Measurements from ENCODE around the gene HCRTR1. TPM values are rescaled to one million over a fixed set of nuclear protein-coding genes. Genes with fewer than 3 reads are reported as not detected.

Gene HCRTR1
- total RNA-seq, 1 donor = not detected

DNA sequence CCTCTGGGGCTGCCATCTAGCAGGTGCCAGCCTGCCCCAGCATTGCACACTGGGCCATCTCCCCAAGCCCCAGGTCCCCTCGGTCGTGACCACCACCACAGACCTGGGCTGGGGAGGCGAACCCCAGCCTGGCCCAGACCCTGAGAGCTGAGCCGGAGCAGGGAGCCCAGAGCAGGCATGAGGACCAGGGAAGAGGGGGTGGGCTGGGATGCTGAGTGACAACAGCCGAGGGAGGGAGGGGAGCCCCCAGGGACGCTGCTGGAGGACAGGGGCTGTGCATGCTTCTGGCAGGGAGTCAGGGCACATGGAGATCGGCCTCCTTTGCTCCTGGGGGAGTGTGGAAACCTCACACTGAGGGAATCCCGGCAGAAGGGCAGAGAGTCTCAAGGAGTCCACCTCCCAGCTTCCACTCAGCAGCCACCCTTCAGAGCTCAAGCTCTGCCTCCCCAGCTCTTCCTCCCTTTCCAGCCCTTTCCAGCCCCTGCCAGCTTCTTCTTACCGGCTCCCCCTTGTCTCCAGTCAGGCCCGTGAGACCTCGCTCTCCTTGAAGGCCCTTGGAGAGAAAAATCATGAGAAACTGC is 50.9 kb downstream of the HCRTR1 start:
- Histone ChIP-seq H3K4me1 (ENCODE audit: insufficient read depth, low read length) (peaks cover 8% of the 10 kb centered on the region), H3K9me3 (ENCODE audit: low read depth, low read length) (no peaks in the 10 kb centered on the region), H3K4me3 (ENCODE audit: low read length) (no peak overlapping the region), H3K27me3 (ENCODE audit: insufficient read depth, low read length) (peaks cover 3% of the 10 kb centered on the region)

DNA sequence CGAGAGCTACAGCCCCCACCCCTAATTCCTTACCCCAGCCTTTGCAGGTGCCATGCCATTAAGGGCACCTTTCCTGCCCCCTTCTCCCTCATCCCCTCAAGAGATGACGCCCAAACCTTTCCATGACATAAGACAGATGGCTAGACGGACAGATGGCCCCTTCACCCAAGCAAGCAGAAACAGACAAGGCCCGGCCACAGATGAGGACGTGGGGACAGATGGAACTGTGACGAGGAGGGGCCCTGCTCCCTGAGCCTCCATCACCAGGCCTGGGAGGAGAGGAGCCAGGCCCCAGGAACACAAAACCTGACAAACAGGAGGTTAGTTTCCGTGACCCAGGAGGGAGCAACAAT is 51.9 kb downstream of the HCRTR1 start:
- Histone ChIP-seq H3K4me3 (ENCODE audit: low read length) (no peak overlapping the region), H3K27me3 (ENCODE audit: insufficient read depth, low read length) (peaks cover 3% of the 10 kb centered on the region), H3K9me3 (ENCODE audit: low read depth, low read length) (no peaks in the 10 kb centered on the region), H3K4me1 (ENCODE audit: insufficient read depth, low read length) (peaks cover 8% of the 10 kb centered on the region)

DNA sequence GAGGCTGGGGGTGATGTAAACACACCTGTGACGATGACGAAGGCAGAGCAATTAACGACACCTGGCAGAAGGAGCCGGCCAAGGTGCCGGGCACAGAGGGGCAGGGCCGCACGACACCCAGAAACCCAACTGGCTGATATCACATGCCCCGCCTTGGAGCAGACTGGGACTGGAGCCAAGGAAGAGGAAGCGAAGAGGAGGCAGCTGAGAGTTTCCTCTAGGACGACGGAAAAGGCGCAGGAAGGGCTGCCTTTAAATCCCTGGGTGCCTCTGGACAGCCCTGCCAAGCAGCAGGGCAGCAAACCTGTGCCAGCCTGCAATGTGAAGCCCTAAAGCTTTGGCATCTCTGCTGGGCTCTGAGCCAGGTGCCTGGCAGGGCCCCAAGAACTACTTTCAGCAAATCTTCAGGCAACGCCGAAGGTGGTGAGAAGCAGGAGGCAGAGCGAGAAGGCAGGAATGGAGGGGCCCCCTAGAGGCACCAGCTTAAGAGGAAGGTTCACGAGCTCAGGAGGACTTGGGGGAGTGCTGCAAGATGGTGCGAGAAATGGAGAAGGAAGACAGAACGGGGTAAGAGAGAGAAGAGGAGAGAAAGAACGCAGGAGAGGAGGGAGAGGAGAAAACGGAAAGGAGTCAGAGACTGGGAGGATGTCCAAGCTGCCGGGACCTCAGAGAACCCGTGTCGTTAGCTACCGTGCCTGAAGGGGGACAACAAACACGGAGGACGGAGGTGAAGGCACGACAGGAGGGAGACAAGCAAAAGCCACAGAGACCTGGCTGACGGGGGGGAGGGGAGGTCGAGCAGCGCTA is 52.5 kb downstream of the HCRTR1 start:
- Histone ChIP-seq H3K27me3 (ENCODE audit: insufficient read depth, low read length) (peaks cover 3% of the 10 kb centered on the region), H3K4me1 (ENCODE audit: insufficient read depth, low read length) (peaks cover 8% of the 10 kb centered on the region), H3K4me3 (ENCODE audit: low read length) (no peak overlapping the region), H3K9me3 (ENCODE audit: low read depth, low read length) (no peaks in the 10 kb centered on the region)

DNA sequence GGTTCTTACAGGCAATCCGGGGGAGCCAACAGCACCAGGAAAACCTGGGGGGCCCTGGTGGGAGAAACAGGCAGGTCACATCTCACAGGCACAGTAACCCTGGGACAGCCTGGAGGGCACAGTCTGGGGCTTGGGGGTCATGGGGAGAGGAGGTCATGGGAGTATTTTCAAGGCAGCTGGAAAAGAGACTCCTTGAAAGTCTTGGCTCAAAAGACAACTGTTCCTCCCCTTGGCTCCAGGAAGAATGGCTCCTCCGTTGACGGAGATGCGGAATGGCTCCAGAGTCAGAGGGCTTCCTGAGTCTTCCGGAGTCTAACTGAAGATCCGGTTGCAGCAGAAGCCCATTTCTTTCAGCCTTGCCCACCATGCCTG is 53.1 kb downstream of the HCRTR1 start:
- peaks cover 3% of the 10 kb centered on the region for H3K27me3 ChIP-seq (ENCODE audit: insufficient read depth, low read length)
- peaks cover 8% of the 10 kb centered on the region for H3K4me1 ChIP-seq (ENCODE audit: insufficient read depth, low read length)
- H3K4me3 ChIP-seq (ENCODE audit: low read length) = no peak overlapping the region
- no peaks in the 10 kb centered on the region for H3K9me3 ChIP-seq (ENCODE audit: low read depth, low read length)

DNA sequence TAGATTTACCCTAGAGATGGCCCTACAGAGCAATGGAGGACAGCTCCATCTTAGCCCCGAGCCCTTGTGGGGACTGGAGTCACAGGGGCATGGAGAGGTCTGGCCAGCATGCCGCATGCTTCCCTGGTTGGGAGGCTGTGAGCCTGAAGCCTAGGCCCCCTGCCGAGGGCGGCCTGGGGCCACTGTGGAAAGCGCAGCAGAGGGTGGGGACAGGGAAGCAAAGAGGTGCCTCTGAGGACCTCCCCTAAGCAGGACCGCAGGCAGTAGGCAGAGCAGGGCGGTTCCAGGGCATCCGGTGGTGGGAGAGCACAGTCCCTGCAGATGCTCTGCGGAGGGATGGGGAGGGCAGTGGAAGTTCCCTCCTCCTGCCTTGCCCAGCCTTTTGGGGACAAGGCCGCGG is 53.7 kb downstream of the HCRTR1 start:
- Histone ChIP-seq H3K4me1 (ENCODE audit: insufficient read depth, low read length) (peaks cover 8% of the 10 kb centered on the region), H3K27me3 (ENCODE audit: insufficient read depth, low read length) (peaks cover 3% of the 10 kb centered on the region), H3K4me3 (ENCODE audit: low read length) (no peak overlapping the region), H3K9me3 (ENCODE audit: low read depth, low read length) (no peaks in the 10 kb centered on the region)

DNA sequence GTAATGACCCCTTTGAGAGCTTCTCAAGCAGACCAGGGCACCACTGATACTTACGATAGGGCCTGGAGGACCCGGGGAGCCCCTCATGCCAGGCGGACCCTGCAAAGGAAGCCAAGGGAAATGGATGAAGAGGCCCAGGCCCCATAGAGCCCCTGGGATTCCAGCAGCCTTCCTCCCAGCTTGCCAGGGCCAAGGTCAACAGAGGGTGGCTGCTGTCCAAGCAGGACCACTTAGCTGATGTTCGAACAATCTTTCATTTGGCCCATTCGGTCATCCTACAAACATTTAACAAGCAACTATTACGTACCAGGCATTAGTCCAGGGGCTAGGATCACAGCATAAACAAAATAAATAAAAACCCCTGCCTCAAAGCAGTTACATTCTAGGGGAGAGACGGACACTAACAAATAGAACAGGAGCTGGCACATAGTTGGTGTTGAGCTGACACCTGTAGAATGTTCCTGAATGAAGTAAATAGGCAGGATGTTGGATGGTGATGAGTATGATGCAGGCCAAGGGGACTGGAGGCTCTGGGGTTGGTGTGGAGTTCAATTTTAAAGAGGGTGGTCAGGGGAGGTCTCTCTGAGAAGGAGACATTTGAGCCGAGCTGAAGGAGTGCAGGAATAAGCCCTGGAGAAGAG is 54.2 kb downstream of the HCRTR1 start:
- H3K9me3 ChIP-seq (ENCODE audit: low read depth, low read length) = no peaks in the 10 kb centered on the region
- no peak overlapping the region for H3K4me3 ChIP-seq (ENCODE audit: low read length)
- peaks cover 8% of the 10 kb centered on the region for H3K4me1 ChIP-seq (ENCODE audit: insufficient read depth, low read length)
- peaks cover 3% of the 10 kb centered on the region for H3K27me3 ChIP-seq (ENCODE audit: insufficient read depth, low read length)

DNA sequence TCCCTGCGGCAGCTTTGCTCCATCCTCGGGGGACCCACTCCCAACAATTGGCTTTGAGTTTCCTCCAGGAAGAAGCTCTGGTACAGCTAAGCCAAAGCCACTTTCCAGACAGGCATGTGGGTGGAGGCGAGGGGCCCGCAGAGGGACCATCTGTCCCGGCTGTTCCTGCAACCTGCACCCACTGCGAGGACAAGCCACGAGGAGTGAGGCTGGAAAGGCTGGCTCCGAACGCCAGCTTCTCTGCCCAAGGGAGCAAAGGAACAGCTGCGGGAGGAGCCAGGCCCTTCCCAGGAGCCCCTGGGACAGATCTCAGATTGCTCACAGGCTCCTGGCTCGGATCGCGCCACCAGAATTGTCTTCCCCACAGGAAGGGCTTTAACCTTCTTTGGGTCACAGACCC is 55.5 kb downstream of the HCRTR1 start:
- Histone ChIP-seq H3K9me3 (ENCODE audit: low read depth, low read length) (no peaks in the 10 kb centered on the region), H3K4me3 (ENCODE audit: low read length) (no peak overlapping the region), H3K4me1 (ENCODE audit: insufficient read depth, low read length) (peaks cover 8% of the 10 kb centered on the region), H3K27me3 (ENCODE audit: insufficient read depth, low read length) (peaks cover 3% of the 10 kb centered on the region)

DNA sequence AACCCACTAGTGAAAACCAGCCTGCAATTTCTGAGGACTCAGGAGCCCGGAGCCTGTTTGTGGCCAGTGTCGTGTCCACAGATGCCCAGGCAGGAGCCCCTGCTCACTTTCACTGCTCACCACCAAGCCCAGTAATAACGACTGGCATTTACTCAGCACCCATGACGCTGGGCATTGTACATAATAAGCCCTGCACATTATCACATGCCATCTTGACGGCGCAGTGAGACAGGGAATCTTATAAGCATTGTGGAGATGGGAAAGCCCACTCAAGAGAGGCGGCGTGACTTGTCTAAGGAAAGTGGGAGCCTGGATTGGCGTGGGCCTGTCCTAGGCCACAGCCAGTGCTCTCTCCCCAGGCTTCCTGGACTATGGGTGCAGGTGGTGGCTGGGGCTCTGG is 55.9 kb downstream of the HCRTR1 start:
- H3K4me3 ChIP-seq (ENCODE audit: low read length) = no peak overlapping the region
- H3K9me3 ChIP-seq (ENCODE audit: low read depth, low read length) = no peaks in the 10 kb centered on the region

DNA sequence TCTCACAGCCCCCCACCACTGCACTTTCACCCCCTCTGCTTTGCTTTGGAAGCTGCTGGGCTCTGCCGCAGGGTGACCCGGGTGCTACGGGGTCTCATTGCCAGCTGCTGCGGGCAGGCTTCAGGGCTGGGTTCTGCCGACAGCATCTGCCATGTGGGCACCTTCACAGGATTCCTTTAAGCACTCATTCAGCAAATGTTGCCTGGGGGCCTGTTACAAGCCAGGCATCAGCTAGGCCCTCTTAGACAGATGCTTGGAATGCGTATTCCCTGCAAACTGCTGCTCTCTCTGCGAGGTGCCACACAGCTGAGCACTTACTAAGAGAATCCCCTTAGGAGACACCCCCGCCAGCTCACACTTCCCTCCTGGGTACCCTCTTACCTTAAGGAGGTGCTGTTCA is 57.1 kb downstream of the HCRTR1 start:
- Histone ChIP-seq H3K27me3 (ENCODE audit: insufficient read depth, low read length) (peaks cover 3% of the 10 kb centered on the region), H3K4me1 (ENCODE audit: insufficient read depth, low read length) (peaks cover 8% of the 10 kb centered on the region), H3K4me3 (ENCODE audit: low read length) (no peak overlapping the region), H3K9me3 (ENCODE audit: low read depth, low read length) (no peaks in the 10 kb centered on the region)

More for the DNA sequence above, 55.9 kb downstream of the HCRTR1 start:
- Histone ChIP-seq H3K4me1 (ENCODE audit: insufficient read depth, low read length) (peaks cover 8% of the 10 kb centered on the region), H3K27me3 (ENCODE audit: insufficient read depth, low read length) (peaks cover 3% of the 10 kb centered on the region)

DNA sequence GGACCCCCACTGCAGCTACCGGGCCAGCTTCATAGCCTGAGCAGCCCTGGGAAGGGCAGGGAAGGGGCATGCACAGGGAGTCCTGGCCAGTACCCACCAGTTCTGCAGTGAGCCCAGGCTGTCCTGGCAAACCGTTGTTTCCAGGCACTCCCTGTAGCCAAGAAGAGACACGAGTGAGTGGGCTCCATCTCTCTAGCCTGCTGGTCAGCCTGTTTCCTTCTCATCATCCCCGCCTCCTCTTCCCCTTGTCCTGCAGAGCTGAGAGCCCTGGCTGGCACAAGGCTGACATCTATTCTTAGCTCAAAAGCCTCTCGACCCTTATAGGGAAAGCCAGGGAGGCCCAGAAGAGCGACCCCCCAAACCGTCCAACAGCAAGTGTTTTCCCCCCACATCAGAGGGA is 57.7 kb downstream of the HCRTR1 start:
- no peak overlapping the region for H3K4me3 ChIP-seq (ENCODE audit: low read length)
- H3K27me3 ChIP-seq (ENCODE audit: insufficient read depth, low read length) = no peaks in the 10 kb centered on the region
- no peaks in the 10 kb centered on the region for H3K9me3 ChIP-seq (ENCODE audit: low read depth, low read length)
- H3K4me1 ChIP-seq (ENCODE audit: insufficient read depth, low read length) = peaks cover 2% of the 10 kb centered on the region

DNA sequence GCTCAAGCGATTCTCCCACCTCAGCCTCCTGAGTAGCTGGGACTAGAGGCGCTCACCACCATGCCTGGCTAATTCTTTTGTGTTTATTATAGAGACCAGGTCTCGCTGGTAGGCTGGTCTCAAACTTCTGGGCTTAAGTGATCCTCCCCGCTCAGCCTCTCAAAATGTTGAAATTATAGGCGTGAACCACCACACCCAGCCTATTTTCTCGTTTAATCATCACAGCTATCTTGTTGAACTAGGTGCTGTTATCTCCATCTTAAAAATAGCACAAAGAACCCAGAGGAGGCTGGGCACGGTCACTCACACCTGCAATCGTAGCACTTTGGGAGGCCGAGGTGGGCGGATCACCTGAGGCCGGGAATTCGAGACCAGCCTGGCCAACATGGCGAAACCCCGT is 58.3 kb downstream of the HCRTR1 start:
- H3K4me3 ChIP-seq (ENCODE audit: low read length) = no peak overlapping the region
- H3K27me3 ChIP-seq (ENCODE audit: insufficient read depth, low read length) = no peaks in the 10 kb centered on the region
- H3K4me1 ChIP-seq (ENCODE audit: insufficient read depth, low read length) = no peaks in the 10 kb centered on the region
- H3K9me3 ChIP-seq (ENCODE audit: low read depth, low read length) = no peaks in the 10 kb centered on the region

Other genes starting within 250 kb of the HCRTR1 start
- gene FABP3, start 244.6 kb upstream of the HCRTR1 start, total RNA-seq = not detected
- gene SERINC2, start 204.5 kb upstream of the HCRTR1 start, total RNA-seq = 1.4 TPM
- gene TINAGL1, start 41.2 kb upstream of the HCRTR1 start, total RNA-seq = not detected
- gene PEF1, start 27.2 kb downstream of the HCRTR1 start, total RNA-seq = 34.2 TPM
- 0.10 TPM for gene COL16A1, start 86.3 kb downstream of the HCRTR1 start, total RNA-seq
- gene ADGRB2, start 146.7 kb downstream of the HCRTR1 start, total RNA-seq = 0.73 TPM
- gene SPOCD1, start 198.3 kb downstream of the HCRTR1 start, total RNA-seq = 3.4 TPM

Data from mononuclear cell (primary cell).